HL-60 (cell line): ENCODE data around the gene ATP11A.

ENCODE experiments used
- CTCF ChIP-seq: IDR thresholded peaks from one replicate; pipeline ENCODE4 v1.5.1; 2011; ENCODE audit warnings: low read length, control low read depth, inconsistent platforms; ENCODE audit not compliant: insufficient read depth
- POLR2AphosphoS5 ChIP-seq: IDR thresholded peaks from 2 replicates; pipeline ENCODE4 v1.6.1; 2012; ENCODE audit warnings: low read depth
- REST ChIP-seq: IDR thresholded peaks from 2 replicates; pipeline ENCODE4 v1.6.1; 2012; ENCODE audit warnings: low read depth; ENCODE audit not compliant: insufficient replicate concordance

- no peak for TF ChIP-seq CTCF
- no peak for TF ChIP-seq REST
- TF ChIP-seq POLR2AphosphoS5, result no peak
Measured at GRCh38 chr13:112764028-112764427, 74.2 kb downstream of the ATP11A start.
